ENCODE results near the gene WDR86. TPM values are rescaled to one million over a fixed set of nuclear protein-coding genes. Genes with fewer than 3 reads are reported as not detected.

The WDR86 gene
- polyA plus RNA-seq, 2 of the 4 experiments (the other 2 are of a cell fraction) = 0.17 to 0.19 TPM

DNA sequence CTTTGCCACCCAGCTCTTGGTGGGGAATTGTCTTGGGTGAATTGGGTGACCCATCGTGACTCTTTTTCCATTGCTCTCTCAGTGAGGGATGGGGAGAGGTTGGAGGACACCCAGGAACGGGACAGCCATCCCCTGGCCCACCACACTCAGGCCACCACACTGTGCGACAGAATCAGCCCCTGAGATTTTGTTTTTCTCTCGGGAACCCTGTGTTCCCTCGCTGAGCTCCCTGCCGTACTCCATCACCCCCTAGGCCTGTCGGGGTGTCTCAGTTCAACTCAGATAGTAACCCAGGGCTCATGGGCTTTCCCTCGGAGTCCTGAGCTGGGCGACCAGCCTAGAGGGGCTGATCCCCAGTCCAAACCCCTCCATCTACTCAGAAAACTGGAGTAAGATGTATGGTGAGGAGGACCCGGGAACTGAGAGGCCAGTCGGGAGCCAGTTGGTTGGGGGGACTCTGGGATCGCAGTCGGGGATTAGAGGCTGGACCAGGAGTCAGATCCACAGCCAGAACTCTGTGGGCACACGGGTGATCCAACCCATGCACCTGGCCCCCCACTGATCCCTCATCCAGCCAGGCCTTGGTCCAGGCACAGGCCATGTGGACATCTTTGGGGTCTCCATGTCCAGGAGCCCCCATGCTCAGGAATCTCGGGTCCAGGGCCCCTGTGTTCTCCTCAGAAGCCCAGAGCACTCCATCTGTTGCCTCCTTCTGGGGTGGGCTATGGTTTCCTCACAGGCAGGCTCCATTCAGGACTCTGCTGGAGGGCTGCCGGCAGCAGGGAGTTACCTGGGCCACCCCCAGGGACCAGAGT lies 20.8 kb upstream of the WDR86 start:
- ChIA-PET POLR2A (no interaction called here), CTCF (interaction anchor here (1.2 to 3.1 kb wide), 3 partner anchors 18 to 78 kb away, joined by 3 to 18 read pairs (median 6); no protein-coding TSS in a partner anchor)
- WGBS (ENCODE audit: missing lambda C conversion rate) = 69% methylated on average over 16 of the region's 16 CpGs
- Histone ChIP-seq H3K4me3 (no peak overlapping the region), H3K27ac (peak overlapping the region in 1 of 2 experiments; percentile 85; a peak in 3 of 6 replicates), H3K4me2 (no peak overlapping the region), H3K4me1 (peaks cover 46% of the 10 kb centered on the region), H3K9me3 (no peaks in the 10 kb centered on the region)
- TF ChIP-seq ZNF302 (CRISPR knock-in tag; IDR thresholded peaks at IDR 0.05) (no peak), CHD4 (IDR thresholded peaks at IDR 0.05; ENCODE audit: borderline replicate concordance) (no peak), RNF2 (IDR thresholded peaks at IDR 0.05; ENCODE audit: borderline replicate concordance, low read depth) (no peak), MAZ (IDR thresholded peaks at IDR 0.05; ENCODE audit: borderline replicate concordance, low read depth, low read length) (no peak), JUN (IDR thresholded peaks at IDR 0.05) (no peak), HOXB5 (CRISPR knock-in tag; IDR thresholded peaks at IDR 0.05) (no peak), CBX2 (IDR thresholded peaks at IDR 0.05; ENCODE audit: borderline replicate concordance, low read depth) (no peak), GATA3 (IDR thresholded peaks at IDR 0.05; ENCODE audit: borderline replicate concordance) (no peak), NFE2L2 (conservative IDR thresholded peaks at IDR 0.05; ENCODE audit: low read length) (no peak), ZFP36 (IDR thresholded peaks at IDR 0.05; ENCODE audit: borderline replicate concordance, partially characterized antibody) (no peak), RCOR1 (IDR thresholded peaks at IDR 0.05; ENCODE audit: low read depth, low read length) (no peak), RFX5 (IDR thresholded peaks at IDR 0.05) (no peak), CHD2 (IDR thresholded peaks at IDR 0.05; ENCODE audit: low read length, partially characterized antibody) (no peak), SREBF2 (IDR thresholded peaks at IDR 0.05) (no peak), NR3C1 (IDR thresholded peaks at IDR 0.05) (no peak), NPAS2 (CRISPR knock-in tag; IDR thresholded peaks at IDR 0.05; ENCODE audit: borderline replicate concordance) (no peak)
- TF ChIP-seq, protein P1, sequence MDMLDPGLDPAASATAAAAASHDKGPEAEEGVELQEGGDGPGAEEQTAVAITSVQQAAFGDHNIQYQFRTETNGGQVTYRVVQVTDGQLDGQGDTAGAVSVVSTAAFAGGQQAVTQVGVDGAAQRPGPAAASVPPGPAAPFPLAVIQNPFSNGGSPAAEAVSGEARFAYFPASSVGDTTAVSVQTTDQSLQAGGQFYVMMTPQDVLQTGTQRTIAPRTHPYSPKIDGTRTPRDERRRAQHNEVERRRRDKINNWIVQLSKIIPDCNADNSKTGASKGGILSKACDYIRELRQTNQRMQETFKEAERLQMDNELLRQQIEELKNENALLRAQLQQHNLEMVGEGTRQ (IDR thresholded peaks at IDR 0.05) = no peak
- TF ChIP-seq, protein P2, sequence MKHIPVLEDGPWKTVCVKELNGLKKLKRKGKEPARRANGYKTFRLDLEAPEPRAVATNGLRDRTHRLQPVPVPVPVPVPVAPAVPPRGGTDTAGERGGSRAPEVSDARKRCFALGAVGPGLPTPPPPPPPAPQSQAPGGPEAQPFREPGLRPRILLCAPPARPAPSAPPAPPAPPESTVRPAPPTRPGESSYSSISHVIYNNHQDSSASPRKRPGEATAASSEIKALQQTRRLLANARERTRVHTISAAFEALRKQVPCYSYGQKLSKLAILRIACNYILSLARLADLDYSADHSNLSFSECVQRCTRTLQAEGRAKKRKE (CRISPR knock-in tag; IDR thresholded peaks at IDR 0.05; ENCODE audit: low read depth) = no peak
- TF ChIP-seq, protein P3, sequence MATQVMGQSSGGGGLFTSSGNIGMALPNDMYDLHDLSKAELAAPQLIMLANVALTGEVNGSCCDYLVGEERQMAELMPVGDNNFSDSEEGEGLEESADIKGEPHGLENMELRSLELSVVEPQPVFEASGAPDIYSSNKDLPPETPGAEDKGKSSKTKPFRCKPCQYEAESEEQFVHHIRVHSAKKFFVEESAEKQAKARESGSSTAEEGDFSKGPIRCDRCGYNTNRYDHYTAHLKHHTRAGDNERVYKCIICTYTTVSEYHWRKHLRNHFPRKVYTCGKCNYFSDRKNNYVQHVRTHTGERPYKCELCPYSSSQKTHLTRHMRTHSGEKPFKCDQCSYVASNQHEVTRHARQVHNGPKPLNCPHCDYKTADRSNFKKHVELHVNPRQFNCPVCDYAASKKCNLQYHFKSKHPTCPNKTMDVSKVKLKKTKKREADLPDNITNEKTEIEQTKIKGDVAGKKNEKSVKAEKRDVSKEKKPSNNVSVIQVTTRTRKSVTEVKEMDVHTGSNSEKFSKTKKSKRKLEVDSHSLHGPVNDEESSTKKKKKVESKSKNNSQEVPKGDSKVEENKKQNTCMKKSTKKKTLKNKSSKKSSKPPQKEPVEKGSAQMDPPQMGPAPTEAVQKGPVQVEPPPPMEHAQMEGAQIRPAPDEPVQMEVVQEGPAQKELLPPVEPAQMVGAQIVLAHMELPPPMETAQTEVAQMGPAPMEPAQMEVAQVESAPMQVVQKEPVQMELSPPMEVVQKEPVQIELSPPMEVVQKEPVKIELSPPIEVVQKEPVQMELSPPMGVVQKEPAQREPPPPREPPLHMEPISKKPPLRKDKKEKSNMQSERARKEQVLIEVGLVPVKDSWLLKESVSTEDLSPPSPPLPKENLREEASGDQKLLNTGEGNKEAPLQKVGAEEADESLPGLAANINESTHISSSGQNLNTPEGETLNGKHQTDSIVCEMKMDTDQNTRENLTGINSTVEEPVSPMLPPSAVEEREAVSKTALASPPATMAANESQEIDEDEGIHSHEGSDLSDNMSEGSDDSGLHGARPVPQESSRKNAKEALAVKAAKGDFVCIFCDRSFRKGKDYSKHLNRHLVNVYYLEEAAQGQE (IDR thresholded peaks at IDR 0.05) = no peak
- TF ChIP-seq, protein P4, sequence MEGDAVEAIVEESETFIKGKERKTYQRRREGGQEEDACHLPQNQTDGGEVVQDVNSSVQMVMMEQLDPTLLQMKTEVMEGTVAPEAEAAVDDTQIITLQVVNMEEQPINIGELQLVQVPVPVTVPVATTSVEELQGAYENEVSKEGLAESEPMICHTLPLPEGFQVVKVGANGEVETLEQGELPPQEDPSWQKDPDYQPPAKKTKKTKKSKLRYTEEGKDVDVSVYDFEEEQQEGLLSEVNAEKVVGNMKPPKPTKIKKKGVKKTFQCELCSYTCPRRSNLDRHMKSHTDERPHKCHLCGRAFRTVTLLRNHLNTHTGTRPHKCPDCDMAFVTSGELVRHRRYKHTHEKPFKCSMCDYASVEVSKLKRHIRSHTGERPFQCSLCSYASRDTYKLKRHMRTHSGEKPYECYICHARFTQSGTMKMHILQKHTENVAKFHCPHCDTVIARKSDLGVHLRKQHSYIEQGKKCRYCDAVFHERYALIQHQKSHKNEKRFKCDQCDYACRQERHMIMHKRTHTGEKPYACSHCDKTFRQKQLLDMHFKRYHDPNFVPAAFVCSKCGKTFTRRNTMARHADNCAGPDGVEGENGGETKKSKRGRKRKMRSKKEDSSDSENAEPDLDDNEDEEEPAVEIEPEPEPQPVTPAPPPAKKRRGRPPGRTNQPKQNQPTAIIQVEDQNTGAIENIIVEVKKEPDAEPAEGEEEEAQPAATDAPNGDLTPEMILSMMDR (IDR thresholded peaks at IDR 0.05) = no peak
- no peak for ATAC-seq
- no peak for FAIRE-seq
- DNase-seq (ENCODE audit: low read depth in 1 of 2, low spot score in 1 of 2) = no peak

Data from A549 (cell line).